GM19035 (cell line): ENCODE data around the gene ANKRD12.
"Not testable (repeated sequence)": the region's sequence is repeated elsewhere in the genome, so short reads cannot be mapped to it uniquely, and the experiment has no call there.

Source experiments
- ATAC-seq: cut with Tn5 transposase; IDR thresholded peaks from one replicate; pipeline ENCODE4 v1.9.1; 2021; ENCODE audit not compliant: unreplicated experiment

ANKRD12 gene

DNA sequence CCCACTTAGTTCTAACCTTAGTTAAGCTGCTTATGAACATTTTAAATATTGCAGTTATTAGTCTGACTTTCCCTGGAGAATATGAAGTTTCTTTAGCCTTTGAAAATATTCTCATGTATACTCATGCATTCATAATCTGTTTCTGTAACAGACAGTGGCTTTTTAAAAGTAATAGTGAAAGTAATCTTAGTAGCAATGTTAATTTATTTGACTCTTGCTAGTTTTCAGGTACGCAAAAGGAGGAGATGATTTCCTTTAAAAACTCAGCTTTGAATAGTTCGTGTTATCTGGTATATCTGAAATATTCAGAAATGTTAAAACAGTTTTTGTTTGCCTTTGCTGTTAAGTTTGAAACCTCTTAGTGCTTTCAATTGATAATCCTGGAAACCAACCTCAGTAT lies 3.8 kb downstream of the ANKRD12 start:
- ATAC-seq: no peak

- no peak for ATAC-seq
Measured at GRCh38 chr18:9140984-9141383, 4.4 kb downstream of the ANKRD12 start.

GRCh38 chr18:9146224-9146623 lies 9.6 kb downstream of the ANKRD12 start:
- no peak for ATAC-seq

DNA sequence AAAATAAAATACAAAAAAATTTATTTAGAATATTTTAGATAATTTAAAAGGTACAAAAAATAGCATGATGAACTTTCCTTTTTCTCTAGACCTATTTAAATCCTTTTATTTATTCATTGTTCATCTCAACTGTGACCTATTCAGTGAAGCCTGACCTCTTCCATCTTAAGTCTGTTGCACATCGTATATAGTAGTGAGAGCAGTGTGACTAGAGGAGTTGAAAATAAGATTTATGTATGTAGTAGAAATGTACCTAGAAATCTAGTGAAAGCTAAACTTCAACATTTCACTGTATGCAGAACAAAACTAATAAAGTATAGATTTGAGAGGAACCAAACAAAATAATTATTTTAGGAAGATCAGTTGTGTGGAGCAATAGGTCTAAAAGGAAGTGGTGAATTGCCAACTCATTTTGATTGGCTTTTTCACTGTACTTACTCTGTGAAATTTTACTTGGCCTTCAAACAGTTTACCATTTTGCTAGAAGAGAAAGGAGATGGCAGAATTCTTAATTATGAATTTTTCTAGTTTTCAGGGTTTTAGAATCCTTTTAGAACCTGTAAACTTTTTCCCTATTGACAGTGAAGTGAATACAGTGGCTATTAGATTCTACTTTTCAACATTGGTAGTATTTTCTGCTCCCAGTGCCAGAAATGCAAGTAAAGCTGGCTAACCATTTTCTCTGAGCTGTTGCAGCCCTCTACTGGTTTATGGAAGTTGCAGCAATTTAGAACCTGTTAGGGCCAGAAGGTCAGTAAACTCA lies 11.0 kb downstream of the ANKRD12 start:
- no peak for ATAC-seq

DNA sequence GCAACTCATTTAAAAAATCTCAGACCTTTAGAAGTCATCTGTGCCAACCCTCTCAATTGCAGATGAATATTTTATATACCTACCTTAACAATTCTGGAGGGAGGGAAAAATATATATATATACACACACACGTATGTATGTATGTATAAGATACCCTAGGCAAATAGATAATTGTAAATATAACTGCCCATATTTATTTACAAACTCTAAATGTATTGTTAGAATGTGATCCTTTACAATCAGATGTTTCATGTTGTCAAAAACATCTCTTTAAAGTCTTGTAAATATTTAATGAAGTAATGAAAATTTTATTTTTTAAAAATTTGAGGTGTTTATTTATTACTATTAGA lies 11.6 kb downstream of the ANKRD12 start:
- ATAC-seq: no peak

- no peak for ATAC-seq
Measured at GRCh38 chr18:9150121-9150520, 13.5 kb downstream of the ANKRD12 start.

GRCh38 chr18:9153256-9153655 lies 16.7 kb downstream of the ANKRD12 start:
- ATAC-seq: no peak

DNA sequence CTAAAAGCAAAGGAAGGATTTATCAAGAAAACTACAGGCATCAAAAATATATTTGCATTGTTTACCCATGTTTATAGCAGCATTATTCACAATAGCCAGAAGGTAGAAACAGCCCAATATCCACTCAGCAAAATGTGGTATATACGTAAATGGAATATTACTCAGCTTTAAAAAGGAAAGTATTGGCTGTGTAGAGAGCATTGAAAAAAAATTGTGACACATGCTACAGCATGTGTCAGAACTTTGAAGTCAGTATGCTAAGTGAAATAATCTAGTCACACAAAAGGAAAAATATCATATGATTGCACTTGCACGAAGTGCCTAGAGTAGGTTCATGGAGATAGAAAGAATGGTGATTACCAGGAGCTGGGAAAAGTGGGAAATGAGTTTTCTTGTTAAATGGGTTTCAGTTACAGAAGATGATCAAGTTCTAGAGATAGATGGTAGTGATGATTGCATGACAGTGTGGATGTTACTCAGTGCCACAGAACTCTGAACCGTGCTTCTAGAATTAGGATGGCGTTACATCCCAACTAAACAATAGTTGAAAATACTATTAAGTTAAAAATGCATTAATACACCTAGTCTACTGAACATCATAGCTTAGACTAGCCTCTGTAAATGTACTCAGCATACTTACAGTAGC lies 20.1 kb downstream of the ANKRD12 start:
- ATAC-seq: no peak

DNA sequence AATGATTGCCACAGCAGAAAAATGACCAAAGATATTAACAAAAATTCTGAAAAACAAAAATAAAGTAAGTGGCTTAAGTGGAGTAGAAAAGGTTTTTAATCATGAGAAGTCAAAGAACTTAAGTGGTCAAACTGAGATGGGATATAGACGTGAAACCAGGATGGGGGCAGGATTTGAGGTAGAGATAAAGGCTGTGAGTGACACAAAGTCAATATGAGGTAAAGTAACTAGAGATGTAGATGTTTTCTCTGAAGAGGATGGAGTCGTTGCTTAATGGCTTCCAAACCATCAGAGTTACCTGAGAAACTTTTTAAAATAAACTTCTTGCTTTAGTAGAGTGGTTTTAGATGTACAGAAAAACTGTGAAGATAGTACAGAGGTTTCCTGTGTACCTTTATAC lies 21.2 kb downstream of the ANKRD12 start:
- ATAC-seq: no peak

GRCh38 chr18:9160014-9160413 lies 23.4 kb downstream of the ANKRD12 start:
- no peak for ATAC-seq

- ATAC-seq: not testable (repeated sequence)
Measured at GRCh38 chr18:9162663-9163062, 26.1 kb downstream of the ANKRD12 start.

- not testable (repeated sequence) for ATAC-seq
Measured at GRCh38 chr18:9164149-9164548, 27.6 kb downstream of the ANKRD12 start.

- not testable (repeated sequence) for ATAC-seq
Measured at GRCh38 chr18:9165883-9166282, 29.3 kb downstream of the ANKRD12 start.

- ATAC-seq: not testable (repeated sequence)
Measured at GRCh38 chr18:9169515-9169914, 32.9 kb downstream of the ANKRD12 start.

DNA sequence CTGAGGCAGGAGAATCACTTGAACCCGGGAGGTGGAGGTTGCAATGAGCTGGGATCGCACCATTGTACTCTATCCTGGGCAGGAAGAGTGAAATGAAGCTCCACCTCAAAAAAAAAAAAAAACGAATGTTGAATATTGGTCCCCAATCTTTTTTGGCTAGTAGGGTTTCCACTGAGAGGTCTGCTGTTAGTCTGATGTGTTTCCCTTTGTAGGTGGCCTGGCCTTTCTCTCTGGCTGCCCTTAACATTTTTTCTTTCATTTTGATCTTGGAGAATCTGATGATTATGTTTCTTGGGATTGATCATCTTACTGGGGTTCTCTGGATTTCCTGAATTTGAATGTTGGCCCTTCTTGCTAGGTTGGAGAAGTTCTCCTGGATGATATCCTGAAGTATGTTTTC lies 35.3 kb downstream of the ANKRD12 start:
- ATAC-seq: not testable (repeated sequence)

DNA sequence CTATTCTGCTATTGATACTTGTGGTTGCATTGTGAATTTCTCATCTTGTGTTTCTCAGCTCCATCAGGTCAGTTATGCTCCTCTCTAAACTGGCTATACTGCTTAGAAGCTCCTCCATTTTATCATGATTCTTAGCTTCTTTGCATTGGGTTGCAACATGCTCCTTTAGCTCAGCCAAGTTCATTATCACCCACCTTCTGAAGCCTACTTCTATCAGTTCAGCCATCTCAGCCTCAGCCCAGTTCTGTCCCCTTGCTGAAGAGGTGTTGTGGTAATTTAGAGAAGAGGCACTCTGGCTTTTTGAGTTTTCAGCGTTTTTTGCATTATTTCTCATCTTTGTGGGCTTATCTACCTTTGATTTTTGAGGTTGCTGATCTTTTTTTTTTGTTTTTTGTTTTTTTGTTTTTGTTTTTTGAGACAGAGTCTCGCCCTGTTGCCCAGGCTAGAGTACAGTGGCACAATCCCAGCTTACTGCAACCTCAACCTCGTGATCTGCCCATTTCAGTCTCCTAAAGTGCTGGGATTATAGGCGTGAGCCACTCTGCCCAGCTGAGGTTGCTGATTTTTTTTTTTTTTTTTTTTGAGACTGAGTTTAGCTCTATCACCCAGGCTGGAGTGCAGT lies 36.0 kb downstream of the ANKRD12 start:
- ATAC-seq: no peak

DNA sequence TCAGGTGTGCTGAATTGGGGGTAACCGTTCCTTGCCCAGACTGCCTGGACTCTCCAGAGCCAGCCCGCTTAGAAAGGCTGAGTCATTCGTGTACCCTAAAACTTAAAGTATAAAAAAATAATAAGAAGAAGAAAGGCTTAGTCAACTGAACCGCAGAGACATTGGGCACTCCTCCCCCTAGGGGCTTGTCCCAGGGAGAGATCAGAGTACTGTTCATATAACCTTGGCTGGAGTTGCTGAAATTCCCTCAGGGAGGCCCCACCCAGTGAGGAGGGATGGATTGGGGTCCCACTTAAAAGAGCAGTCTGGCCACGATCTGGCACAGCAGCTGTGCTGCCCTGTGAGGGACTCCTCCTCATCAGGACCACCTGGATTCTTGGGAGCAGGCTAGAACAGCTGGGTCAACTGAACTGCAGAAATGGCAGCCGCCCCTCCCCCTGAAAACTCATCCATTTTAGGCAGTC lies 37.2 kb downstream of the ANKRD12 start:
- peak; percentile 65 for ATAC-seq

DNA sequence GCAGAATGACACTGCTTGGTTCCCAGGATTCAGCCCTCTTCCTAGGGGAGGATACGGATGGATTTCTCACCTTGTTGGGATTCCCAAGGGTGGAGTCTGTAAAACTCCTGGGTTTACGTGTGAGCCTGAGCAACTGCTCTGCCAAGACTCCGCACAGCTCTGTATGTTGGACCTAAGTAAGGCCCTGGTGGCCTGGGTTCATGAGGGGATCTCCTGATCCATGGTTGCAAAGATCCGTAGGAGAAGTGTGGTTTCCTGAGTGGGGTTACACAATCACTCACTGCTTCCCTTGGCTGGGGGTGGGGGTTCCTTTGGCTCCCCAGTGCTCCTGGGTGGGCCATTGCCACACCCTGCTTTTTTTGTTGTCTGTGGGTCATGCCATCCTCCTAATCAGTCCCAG lies 37.7 kb downstream of the ANKRD12 start:
- ATAC-seq: no peak

DNA sequence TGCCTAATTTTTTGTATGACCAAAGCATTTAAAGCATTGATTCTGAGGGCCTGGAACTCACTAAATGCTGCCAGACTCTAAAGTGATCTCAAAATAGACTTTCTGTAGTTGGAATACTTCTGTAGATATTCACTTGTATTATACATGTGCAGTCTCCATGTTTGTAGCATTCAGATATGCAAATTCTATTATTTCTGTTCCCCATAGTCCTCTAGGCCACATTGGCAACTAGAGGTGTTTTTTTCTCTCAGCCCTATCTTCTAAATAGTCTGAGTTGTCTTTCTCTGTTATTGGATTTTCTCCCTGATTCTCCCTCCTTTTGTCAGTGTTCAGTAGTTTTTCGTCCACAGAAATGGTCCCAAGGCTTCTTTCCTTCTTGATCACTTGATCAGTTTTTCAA lies 38.5 kb downstream of the ANKRD12 start:
- no peak for ATAC-seq

GRCh38 chr18:9177031-9177430 lies 40.5 kb downstream of the ANKRD12 start:
- no peak for ATAC-seq

DNA sequence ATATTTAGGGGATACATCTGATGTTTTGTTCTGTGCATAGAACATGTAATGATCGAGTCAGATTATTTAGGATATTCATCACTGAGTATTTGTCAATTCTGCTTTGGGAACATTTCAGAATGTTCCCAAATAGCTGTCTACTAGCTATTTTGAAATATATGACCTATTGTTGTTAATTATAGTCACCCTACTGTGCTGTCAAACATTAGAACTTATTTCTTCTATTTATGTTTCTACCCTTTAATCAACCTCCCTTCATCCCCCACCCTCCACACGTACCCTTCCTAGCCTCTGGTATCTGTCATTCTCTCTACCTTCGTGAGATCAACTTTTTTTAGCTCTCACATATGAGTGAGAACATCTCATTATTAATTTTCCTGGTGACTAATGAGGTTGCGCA lies 40.9 kb downstream of the ANKRD12 start:
- ATAC-seq: no peak

GRCh38 chr18:9178557-9178956 lies 42.0 kb downstream of the ANKRD12 start:
- no peak for ATAC-seq
